Stimulated activated CD4-positive, alpha-beta T cell treated with anti-CD3 and anti-CD28 coated beads, TNF-alpha, amount 100 ng/mL, for 24 hours (primary cell): ENCODE measurements around the gene GRID1.

Source experiments
- DNase-seq, 3 experiments: peaks; one replicate each; pipeline ENCODE4 v3.0.0-alpha.2; 2020; ENCODE audit warnings: low read depth in 3 of 3

GRID1 gene

GRCh38 chr10:86366033-86366901 is at the start of gene GRID1:
Gene GRID1 (minus strand): TSS chr10:86366795.
- no peak for DNase-seq

- DNase-seq, result no peak
These were observed 49.0 kb upstream of the GRID1 start for GRCh38 chr10:86415583-86415982.

GRCh38 chr10:86415116-86415515 is 48.5 kb upstream of the GRID1 start:
- DNase-seq, result no peak

GRCh38 chr10:86413046-86413728 is 46.6 kb upstream of the GRID1 start:
- no peak for DNase-seq

GRCh38 chr10:86411852-86412560 is 45.4 kb upstream of the GRID1 start:
- no peak for DNase-seq

GRCh38 chr10:86411281-86411841 is 44.8 kb upstream of the GRID1 start:
- DNase-seq, result no peak

DNA sequence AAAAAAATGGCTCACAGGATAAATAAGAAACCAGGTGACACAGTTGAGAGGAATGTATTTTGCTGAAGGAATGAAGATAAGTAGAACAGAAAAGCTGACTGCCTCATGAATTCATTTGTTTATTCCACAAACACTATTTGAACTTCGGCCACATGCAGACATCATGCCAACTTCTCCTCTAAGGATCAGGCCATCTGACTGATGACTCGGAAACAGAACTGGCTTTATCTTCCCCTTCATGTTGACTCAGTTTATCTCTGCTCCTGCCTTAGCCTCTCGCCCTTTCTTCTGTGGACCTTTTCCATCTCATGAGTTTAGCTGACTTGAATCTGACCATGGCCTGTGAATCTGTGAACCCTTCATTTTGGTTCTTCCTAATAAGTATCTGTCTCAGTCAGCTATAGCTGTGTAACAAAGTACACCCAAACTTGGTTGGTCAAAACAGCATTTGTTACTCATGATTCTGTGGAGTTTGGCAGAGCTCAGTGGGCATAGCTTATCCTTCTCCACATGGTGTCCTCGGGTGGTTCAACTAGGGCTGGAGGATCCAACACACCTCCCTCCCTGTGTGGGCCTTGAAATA is 44.0 kb upstream of the GRID1 start:
- no peak for DNase-seq

GRCh38 chr10:86409183-86409582 is 42.6 kb upstream of the GRID1 start:
- DNase-seq, result no peak

DNA sequence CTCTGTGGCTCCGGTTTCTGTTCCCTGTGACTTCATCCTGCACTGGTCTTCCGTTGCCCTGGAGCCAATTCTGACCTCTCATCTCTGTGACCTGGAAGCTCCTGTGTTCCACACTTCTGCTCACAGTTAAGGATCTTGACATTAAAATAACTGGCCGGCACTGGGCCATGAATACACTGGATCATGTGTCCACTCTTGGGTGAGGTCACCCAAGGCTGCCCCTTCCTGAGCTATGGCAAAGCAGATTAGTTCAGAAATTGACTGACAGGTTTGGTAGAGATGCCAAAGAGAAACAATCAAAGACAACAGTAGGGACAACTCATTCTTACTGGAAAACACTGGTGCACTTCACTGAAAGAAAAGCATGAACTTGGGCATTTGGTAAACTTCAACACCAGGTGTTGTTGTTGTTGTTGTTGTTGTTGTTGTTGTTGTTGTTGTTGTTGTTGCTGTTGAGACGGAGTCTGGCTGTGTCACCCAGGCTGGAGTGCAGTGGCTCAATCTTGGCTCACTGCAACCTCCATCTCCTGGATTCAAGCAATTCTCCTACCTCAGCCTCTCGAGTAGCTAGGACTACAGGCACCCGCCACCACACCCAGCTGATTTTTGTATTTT is 36.7 kb upstream of the GRID1 start:
- DNase-seq, result no peak

DNA sequence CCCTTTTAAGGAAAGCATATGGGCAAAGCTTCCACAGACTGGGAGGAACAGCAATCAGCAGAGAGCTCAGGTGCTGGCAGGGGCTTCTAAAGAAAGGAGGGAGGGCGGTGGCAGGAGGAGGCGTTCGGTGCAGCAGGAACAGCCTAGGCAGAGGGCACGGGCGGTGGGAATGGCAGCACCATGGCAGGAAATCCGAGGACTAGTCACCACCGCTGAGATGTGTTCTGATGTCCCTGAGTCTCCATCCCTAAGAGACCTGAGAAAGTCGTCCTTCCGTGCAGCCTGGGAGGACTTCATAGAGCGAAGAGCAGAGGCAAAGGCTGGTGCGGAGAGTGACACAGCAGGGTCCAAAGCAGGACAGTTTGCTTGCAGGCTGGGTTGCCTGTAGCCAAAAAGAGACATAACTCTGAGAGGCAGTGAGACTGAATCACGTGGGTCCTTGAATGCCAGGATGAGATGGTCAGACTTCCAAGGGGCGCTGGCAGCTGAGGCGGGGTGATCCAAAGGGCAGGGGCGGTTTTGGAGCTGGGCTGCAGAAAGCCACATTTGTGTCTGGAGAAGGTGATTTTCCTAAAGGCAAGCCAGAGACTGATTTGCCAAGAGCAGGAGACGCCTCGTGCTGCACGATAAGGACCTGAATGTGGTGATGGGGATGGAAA is 35.8 kb upstream of the GRID1 start:
- DNase-seq, result no peak

GRCh38 chr10:86401588-86402282 is 35.1 kb upstream of the GRID1 start:
- DNase-seq, result peak in 1 of 3 experiments; percentile 16

DNA sequence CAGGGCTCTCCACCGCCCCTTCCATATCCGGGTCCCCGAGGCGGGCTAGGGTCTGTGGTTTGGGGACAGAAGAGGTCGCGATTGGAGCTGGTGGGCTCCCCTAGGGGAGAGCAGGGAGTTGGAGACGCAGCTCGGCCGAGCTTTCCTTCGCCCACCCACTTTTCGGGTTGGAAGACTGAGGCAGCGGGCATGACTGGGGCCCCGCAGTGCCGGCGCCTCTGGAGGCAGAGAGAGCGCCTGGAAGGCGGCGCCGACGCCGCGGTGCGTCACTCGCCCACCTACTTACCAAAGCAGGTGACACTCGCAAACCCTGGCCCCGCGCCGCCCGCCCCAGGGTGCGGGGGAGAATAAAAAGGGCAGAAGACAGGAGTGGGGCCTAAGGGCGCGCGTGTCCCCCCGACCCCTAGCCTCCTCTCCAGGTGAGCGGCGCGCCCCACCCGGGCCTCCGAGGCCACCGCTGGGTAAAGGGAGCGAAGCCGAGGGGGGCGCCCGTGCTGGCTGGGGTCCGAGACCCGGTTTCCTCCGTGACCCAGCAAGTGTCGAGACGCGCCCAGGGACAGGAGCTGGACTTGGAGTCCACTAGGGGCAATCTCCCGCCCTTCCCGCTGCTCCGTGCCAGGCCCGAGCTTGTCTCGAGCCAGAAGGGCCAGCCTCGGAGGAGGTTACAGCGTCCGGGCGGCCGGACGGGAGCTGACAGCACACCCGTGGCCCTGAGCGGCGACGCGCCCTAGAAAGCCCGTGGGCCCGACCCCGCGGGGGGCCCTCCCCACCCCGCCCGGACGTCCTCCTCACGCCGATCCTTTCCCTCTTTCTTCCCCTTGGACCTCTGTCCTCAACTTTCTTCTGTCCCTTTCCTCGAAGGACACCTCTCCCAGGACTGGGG is 34.4 kb upstream of the GRID1 start:
- peak; percentile 55 to 74 (median 59) for DNase-seq

- peak; percentile 86 to 95 (median 89) for DNase-seq
These were observed 33.5 kb upstream of the GRID1 start for GRCh38 chr10:86399879-86400704.

- no peak for DNase-seq
These were observed 32.9 kb upstream of the GRID1 start for GRCh38 chr10:86399514-86399878.

DNA sequence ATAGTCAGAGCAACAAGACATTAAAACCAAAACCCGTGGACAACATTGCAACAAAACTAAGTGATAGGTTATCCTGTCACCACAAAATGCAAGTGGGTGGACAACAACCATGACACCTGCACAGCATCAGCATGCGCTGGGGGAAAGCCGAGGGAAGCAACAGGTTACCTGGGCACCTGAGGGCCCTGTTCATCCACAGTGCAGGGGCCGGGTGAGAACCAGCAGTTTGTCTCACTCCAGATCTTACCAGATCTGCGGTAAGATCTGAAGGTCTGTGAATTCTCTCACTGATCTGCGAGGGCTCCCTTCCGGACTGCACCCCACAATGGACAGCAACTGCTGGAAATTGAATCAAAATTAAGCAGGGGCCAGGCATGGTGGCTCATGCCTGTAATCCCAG is 30.5 kb upstream of the GRID1 start:
- DNase-seq, result no peak

DNA sequence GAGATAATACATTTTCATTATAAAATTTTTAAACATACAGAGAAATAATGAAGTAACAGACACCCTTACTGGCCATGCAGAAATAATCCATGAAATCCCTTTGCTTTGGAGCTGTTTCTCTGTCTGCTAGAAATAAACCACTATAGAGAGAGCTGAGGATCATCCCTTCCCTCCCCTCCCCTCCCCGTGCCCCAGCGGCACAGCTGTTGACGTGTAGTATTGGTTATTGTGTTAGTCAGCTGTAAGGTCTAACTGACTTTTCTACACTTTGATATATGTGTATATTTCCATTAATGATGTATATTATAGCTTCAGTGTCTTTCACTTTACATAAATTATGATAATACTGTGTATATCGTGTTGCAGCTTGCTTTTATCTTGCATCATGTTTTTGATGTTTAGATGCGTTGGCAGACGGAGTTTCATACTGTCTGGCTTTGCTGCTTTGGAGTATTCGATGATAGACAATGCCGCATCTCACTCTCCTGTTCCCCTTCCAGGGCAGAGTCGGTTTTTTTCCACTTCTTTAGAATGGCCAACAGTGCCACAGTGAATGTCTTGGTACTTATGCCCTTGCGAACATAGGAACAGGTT is 27.4 kb upstream of the GRID1 start:
- no peak for DNase-seq

- no peak for DNase-seq
These were observed 26.8 kb upstream of the GRID1 start for GRCh38 chr10:86393362-86393761.

DNA sequence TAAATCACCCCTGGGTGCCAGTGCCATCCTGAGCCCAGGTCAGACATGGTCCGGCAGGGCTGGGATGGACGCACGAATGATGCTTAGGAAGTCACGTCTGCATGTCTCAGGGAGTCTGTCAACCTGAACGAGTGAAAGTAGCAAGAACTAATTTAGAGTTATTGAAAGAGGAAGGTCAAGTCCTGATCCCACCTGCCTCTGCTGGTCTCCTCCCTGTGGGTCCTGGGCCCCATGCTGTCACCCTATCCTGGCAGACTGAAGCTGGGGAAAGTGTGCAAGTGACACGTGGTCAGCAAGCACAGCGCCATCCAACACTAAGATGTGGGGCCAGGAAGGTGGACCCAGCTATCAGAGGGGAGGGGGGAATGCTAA is 26.1 kb upstream of the GRID1 start:
- no peak for DNase-seq
